Mononuclear cell (primary cell): Measurements from ENCODE around the gene RPL39L. TPM values are rescaled to one million over a fixed set of nuclear protein-coding genes. Genes with fewer than 3 reads are reported as not detected.
A peak's percentile ranks its signal among the peaks of the same experiment; 100 is the strongest.
"Not testable (repeated sequence)": the region's sequence is repeated elsewhere in the genome, so short reads cannot be mapped to it uniquely, and the experiment has no call there.

Experiments used
- H3K27me3 ChIP-seq: 2 replicates; pipeline ENCODE4 v1.6.0; 2011; ENCODE audit warnings: low read length, control low read depth; ENCODE audit not compliant: insufficient read depth
- H3K4me1 ChIP-seq: 2 replicates; pipeline ENCODE4 v1.5.1; 2011; ENCODE audit warnings: mild to moderate bottlenecking, low read length, control low read depth; ENCODE audit not compliant: insufficient read depth
- H3K4me3 ChIP-seq: 2 replicates; pipeline ENCODE4 v1.5.1; 2011; ENCODE audit warnings: mild to moderate bottlenecking, low read length, moderate library complexity
- H3K9me3 ChIP-seq: 2 replicates; pipeline ENCODE4 v1.5.1; 2011; ENCODE audit warnings: low read depth, mild to moderate bottlenecking, control low read depth, low read length
- total RNA-seq: library from RNA; depleted of rRNA; stranded (reverse); fragments of >200 nt; gene quantifications from one replicate; pipeline ENCODE4 v1.2.3, GENCODE V29; 2012

Gene RPL39L
- total RNA-seq = 0.52 TPM

- H3K4me3 ChIP-seq = peak within 1 kb of the TSS; percentile 46
- no peaks in the 10 kb centered on the region for H3K27me3 ChIP-seq
- H3K4me1 ChIP-seq = peaks cover 15% of the 10 kb centered on the region
- no peaks in the 10 kb centered on the region for H3K9me3 ChIP-seq
Measured at GRCh38 chr3:187139126-187139894, at the start of gene RPL39L. Gene RPL39L, minus strand, starts transcription at chr3:187139496. Its CDS starts 18,196 bp downstream, at chr3:187121300.

GRCh38 chr3:187188931-187189330 lies 49.6 kb upstream of the RPL39L start:
- H3K27me3 ChIP-seq = peaks cover 33% of the 10 kb centered on the region
- H3K4me1 ChIP-seq = peaks cover 4% of the 10 kb centered on the region
- H3K4me3 ChIP-seq = no peak overlapping the region
- no peaks in the 10 kb centered on the region for H3K9me3 ChIP-seq

- Histone ChIP-seq H3K9me3 (no peaks in the 10 kb centered on the region), H3K27me3 (peaks cover 27% of the 10 kb centered on the region), H3K4me3 (no peak overlapping the region), H3K4me1 (peaks cover 4% of the 10 kb centered on the region)
Measured at GRCh38 chr3:187186801-187187421, 47.6 kb upstream of the RPL39L start.

- Histone ChIP-seq H3K9me3 (no peaks in the 10 kb centered on the region), H3K4me1 (peaks cover 4% of the 10 kb centered on the region)
Measured at GRCh38 chr3:187186375-187186774, 47.1 kb upstream of the RPL39L start.

GRCh38 chr3:187185759-187186158 lies 46.5 kb upstream of the RPL39L start:
- Histone ChIP-seq H3K4me3 (no peak overlapping the region), H3K27me3 (peaks cover 18% of the 10 kb centered on the region), H3K4me1 (peaks cover 4% of the 10 kb centered on the region), H3K9me3 (no peaks in the 10 kb centered on the region)

More at GRCh38 chr3:187186375-187186774, 47.1 kb upstream of the RPL39L start:
- Histone ChIP-seq H3K4me3 (no peak overlapping the region), H3K27me3 (peaks cover 22% of the 10 kb centered on the region)

DNA sequence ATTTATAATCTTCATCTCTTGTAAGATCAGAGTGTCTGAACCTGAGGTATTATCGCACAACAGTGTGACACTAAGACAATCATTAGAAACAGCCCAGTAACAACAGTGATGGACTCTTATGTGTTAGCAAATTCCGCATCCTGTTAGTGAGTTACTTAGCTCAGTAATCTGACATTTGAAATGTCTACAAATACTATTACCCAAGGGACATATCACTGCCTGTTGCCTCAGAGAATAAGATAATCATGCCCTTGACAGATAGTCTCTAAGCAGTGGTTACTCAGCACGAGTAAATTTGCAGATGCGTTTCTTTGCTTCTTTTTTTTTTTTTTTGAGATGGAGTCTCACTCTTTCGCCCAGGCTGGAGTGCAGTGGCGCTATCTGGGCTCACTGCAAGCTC lies 44.6 kb upstream of the RPL39L start:
- Histone ChIP-seq H3K9me3 (no peaks in the 10 kb centered on the region), H3K4me1 (no peaks in the 10 kb centered on the region), H3K27me3 (peaks cover 9% of the 10 kb centered on the region), H3K4me3 (no peak overlapping the region)

- Histone ChIP-seq H3K4me1 (no peaks in the 10 kb centered on the region), H3K27me3 (peaks cover 8% of the 10 kb centered on the region)
Measured at GRCh38 chr3:187183210-187183862, 44.0 kb upstream of the RPL39L start.

GRCh38 chr3:187181454-187182170 lies 42.3 kb upstream of the RPL39L start:
- Histone ChIP-seq H3K9me3 (no peaks in the 10 kb centered on the region), H3K27me3 (peaks cover 2% of the 10 kb centered on the region), H3K4me3 (no peak overlapping the region), H3K4me1 (no peaks in the 10 kb centered on the region)

More at GRCh38 chr3:187183210-187183862, 44.0 kb upstream of the RPL39L start:
- H3K9me3 ChIP-seq = no peaks in the 10 kb centered on the region
- H3K4me3 ChIP-seq = no peak overlapping the region

DNA sequence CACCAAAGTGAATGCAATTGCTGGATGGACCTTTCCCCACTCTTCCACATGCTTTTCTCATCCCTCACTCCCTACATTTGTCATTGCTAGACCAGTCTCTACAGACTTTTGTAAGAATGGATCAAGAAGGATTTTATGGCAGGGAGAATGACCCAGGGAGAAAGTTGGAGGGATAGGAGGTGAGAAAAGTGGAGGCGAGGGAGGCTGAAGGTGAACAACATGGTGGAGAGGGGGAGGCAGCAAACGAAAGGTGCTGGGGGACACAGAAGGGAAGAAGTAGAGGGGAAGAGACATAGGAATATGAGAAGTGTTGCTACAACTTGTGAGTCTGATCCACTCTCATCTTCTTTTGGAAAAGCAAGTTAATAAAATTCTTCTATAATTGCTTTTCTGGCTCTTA lies 33.6 kb upstream of the RPL39L start:
- H3K4me3 ChIP-seq = no peak overlapping the region
- H3K9me3 ChIP-seq = no peaks in the 10 kb centered on the region
- no peaks in the 10 kb centered on the region for H3K4me1 ChIP-seq
- H3K27me3 ChIP-seq = peaks cover 4% of the 10 kb centered on the region

- not testable (repeated sequence) for H3K9me3 ChIP-seq, H3K27me3 ChIP-seq, H3K4me1 ChIP-seq, H3K4me3 ChIP-seq
Measured at GRCh38 chr3:187170911-187171310, 31.6 kb upstream of the RPL39L start.

- Histone ChIP-seq H3K27me3 (peaks cover 6% of the 10 kb centered on the region), H3K9me3 (no peaks in the 10 kb centered on the region), H3K4me1 (no peaks in the 10 kb centered on the region), H3K4me3 (no peak overlapping the region)
Measured at GRCh38 chr3:187169231-187169960, 30.1 kb upstream of the RPL39L start.

- Histone ChIP-seq H3K27me3 (peaks cover 4% of the 10 kb centered on the region), H3K9me3 (no peaks in the 10 kb centered on the region), H3K4me1 (no peaks in the 10 kb centered on the region), H3K4me3 (no peak overlapping the region)
Measured at GRCh38 chr3:187167777-187168176, 28.5 kb upstream of the RPL39L start.

GRCh38 chr3:187166750-187167149 lies 27.5 kb upstream of the RPL39L start:
- no peaks in the 10 kb centered on the region for H3K4me1 ChIP-seq
- no peak overlapping the region for H3K4me3 ChIP-seq
- H3K9me3 ChIP-seq = no peaks in the 10 kb centered on the region
- peaks cover 6% of the 10 kb centered on the region for H3K27me3 ChIP-seq

DNA sequence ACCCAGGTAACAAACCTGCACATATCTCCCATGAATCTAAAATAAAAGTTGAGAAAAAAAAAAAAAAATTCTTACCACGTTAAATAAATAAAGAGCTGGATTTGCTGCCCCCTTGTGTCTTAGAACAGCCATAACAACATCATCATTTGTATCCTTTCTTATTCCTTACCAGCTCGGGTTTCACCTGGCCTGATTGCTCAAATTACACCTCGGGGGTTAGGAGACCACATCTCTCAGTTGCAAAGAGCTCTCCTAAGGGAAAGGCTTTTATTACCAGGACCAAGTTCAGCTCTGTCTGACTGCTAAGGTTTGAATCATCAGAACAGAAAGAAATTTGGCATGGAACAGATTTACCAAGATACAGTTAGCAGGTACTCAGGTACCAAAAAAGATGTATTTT lies 25.8 kb upstream of the RPL39L start:
- Histone ChIP-seq H3K4me1 (no peaks in the 10 kb centered on the region), H3K4me3 (no peak overlapping the region), H3K9me3 (no peaks in the 10 kb centered on the region), H3K27me3 (peaks cover 6% of the 10 kb centered on the region)
